H1 (cell line): ENCODE measurements around the gene SMYD3. TPM values are rescaled to one million over a fixed set of nuclear protein-coding genes. Genes with fewer than 3 reads are reported as not detected.

Experiments used
- CTCF ChIA-PET: fragments of 300-600 bp; sonication (Branson Sonifier 250); formaldehyde crosslinking; loops from one replicate; lab custom pipeline; 2021; ENCODE audit not compliant: partially characterized antibody; lab: Charles Lee
- POLR2A ChIA-PET: fragments of 300-600 bp; sonication (Branson Sonifier 250); formaldehyde crosslinking; loops from one replicate; lab custom pipeline; 2021; ENCODE audit warnings: inconsistent platforms; ENCODE audit not compliant: partially characterized antibody; lab: Charles Lee
- DNase-seq, 2 experiments: peaks; one replicate each; pipeline versions ENCODE4 v3.0.0 to v3.0.0-alpha.2; 2010 to 2022; ENCODE audit warnings: low spot score in 2 of 2, low read depth in 1 of 2, mixed read lengths in 1 of 2
- FAIRE-seq: peaks from 2 replicates; lab custom pipeline; 2011; peaks lifted over from hg19 to GRCh38; lab: Jason Lieb, UNC
- H2AFZ ChIP-seq: 2 replicates; pipeline ENCODE4 v1.8.1; 2012; ENCODE audit warnings: low read length, inconsistent platforms
- H2AK5ac ChIP-seq: 2 replicates; pipeline ENCODE4 v1.6.1; 2013; ENCODE audit warnings: low read depth, low read length
- H2BK120ac ChIP-seq: replicated peaks from 2 replicates; pipeline ENCODE3; 2013; ENCODE audit warnings: low read depth, low read length, inconsistent platforms
- H2BK12ac ChIP-seq: 2 replicates; pipeline ENCODE4 v1.6.1; 2013; ENCODE audit warnings: low read depth, low read length
- H2BK15ac ChIP-seq: 2 replicates; pipeline ENCODE4 v1.6.1; 2013; ENCODE audit warnings: low read length
- H2BK20ac ChIP-seq: 2 replicates; pipeline ENCODE4 v1.6.1; 2013; ENCODE audit warnings: low read length
- H2BK5ac ChIP-seq: 2 replicates; pipeline ENCODE4 v1.6.1; 2013; ENCODE audit warnings: low read depth, low read length
- H3K14ac ChIP-seq: 2 replicates; pipeline ENCODE4 v1.6.1; 2013; ENCODE audit warnings: inconsistent platforms; ENCODE audit not compliant: insufficient read length
- H3K18ac ChIP-seq: 2 replicates; pipeline ENCODE4 v1.6.1; 2013; ENCODE audit warnings: low read length; ENCODE audit errors: extremely low read depth
- H3K23ac ChIP-seq: 2 replicates; pipeline ENCODE4 v1.6.1; 2013; ENCODE audit warnings: inconsistent platforms; ENCODE audit not compliant: insufficient read length
- H3K23me2 ChIP-seq: 2 replicates; pipeline ENCODE4 v1.6.1; 2013; ENCODE audit warnings: low read depth, low read length
- H3K27ac ChIP-seq: 2 replicates; pipeline ENCODE4 v1.6.1; 2011; ENCODE audit warnings: low read depth, low read length, inconsistent platforms
- H3K27me3 ChIP-seq, 4 experiments: replicated peaks in 1 of 4; 1 replicate in 1 of 4; 2 replicates in 3 of 4; pipeline versions ENCODE4 v1.6.1 to v1.8.1; 2011 to 2013; ENCODE audit warnings: low read length in 3 of 4, mild to moderate bottlenecking in 3 of 4, inconsistent platforms in 2 of 4, mixed read lengths in 2 of 4, moderate library complexity in 1 of 4; ENCODE audit not compliant: control insufficient read depth in 3 of 4, insufficient read depth in 3 of 4; ENCODE audit errors: extremely low read depth in 1 of 4
- H3K36me3 ChIP-seq, 4 experiments: 2 replicates each; pipeline versions ENCODE4 v1.6.1 to v1.8.1; 2011 to 2013; ENCODE audit warnings: mild to moderate bottlenecking in 4 of 4, low read length in 3 of 4, moderate library complexity in 2 of 4, control low read depth in 1 of 4, inconsistent platforms in 1 of 4; ENCODE audit not compliant: insufficient read depth in 4 of 4, control insufficient read depth in 2 of 4
- H3K4ac ChIP-seq: replicated peaks from 2 replicates; pipeline ENCODE3; 2013; ENCODE audit warnings: low read length, low read depth, mixed read lengths, inconsistent platforms; ENCODE audit not compliant: insufficient read length
- H3K4me1 ChIP-seq, 4 experiments: replicated peaks in 1 of 4; 1 replicate in 1 of 4; 2 replicates in 3 of 4; pipeline versions ENCODE4 v1.6.1 to v1.8.1; 2011 to 2013; ENCODE audit warnings: low read length in 3 of 4, inconsistent platforms in 2 of 4, mixed read lengths in 1 of 4; ENCODE audit not compliant: insufficient read depth in 4 of 4, control insufficient read depth in 3 of 4
- H3K4me2 ChIP-seq, 2 experiments: 2 replicates each; pipeline versions ENCODE4 v1.6.1 to v1.8.1; 2011 to 2013; ENCODE audit warnings: low read depth in 2 of 2, low read length in 2 of 2, control low read depth in 1 of 2, inconsistent platforms in 1 of 2, mild to moderate bottlenecking in 1 of 2; ENCODE audit not compliant: insufficient read depth in 1 of 2
- H3K4me3 ChIP-seq, 4 experiments: fragments of 200-600, 300-600 bp in 1 of 4; sonication (generic), shearing (Covaris generic), sonication (Bioruptor Twin) in 1 of 4; 2 replicates each; pipeline versions ENCODE4 v1.5.1 to v1.8.1; 2011 to 2016; ENCODE audit warnings: low read length in 4 of 4, low read depth in 3 of 4, control low read depth in 2 of 4, inconsistent platforms in 2 of 4, mild to moderate bottlenecking in 2 of 4, mixed read lengths in 1 of 4, moderate library complexity in 1 of 4; ENCODE audit not compliant: insufficient read depth in 2 of 4; ENCODE audit errors: extremely low read depth in 1 of 4
- H3K56ac ChIP-seq: replicated peaks from 2 replicates; pipeline ENCODE3; 2013; ENCODE audit warnings: low read depth, mild to moderate bottlenecking, mixed read lengths, low read length, inconsistent platforms; ENCODE audit not compliant: insufficient read length
- H3K79me1 ChIP-seq: 2 replicates; pipeline ENCODE4 v1.6.1; 2013; ENCODE audit warnings: low read depth, low read length, control low read depth
- H3K79me2 ChIP-seq, 2 experiments: 2 replicates each; pipeline versions ENCODE4 v1.6.1 to v1.8.1; 2012 to 2013; ENCODE audit warnings: low read length in 2 of 2, mild to moderate bottlenecking in 2 of 2, inconsistent platforms in 1 of 2; ENCODE audit not compliant: insufficient read depth in 2 of 2, control insufficient read depth in 1 of 2
- H3K9ac ChIP-seq, 4 experiments: replicated peaks in 1 of 4; 1 replicate in 1 of 4; 2 replicates in 3 of 4; pipeline versions ENCODE4 v1.6.1 to v1.8.1; 2011 to 2013; ENCODE audit warnings: low read depth in 3 of 4, low read length in 3 of 4, control low read depth in 2 of 4, mild to moderate bottlenecking in 2 of 4, moderate library complexity in 2 of 4, inconsistent platforms in 1 of 4; ENCODE audit errors: extremely low read depth in 1 of 4
- H3K9me3 ChIP-seq, 2 experiments: 2 replicates each; pipeline versions ENCODE4 v1.6.1 to v1.8.1; 2012 to 2013; ENCODE audit warnings: mild to moderate bottlenecking in 2 of 2, moderate library complexity in 2 of 2, control low read depth in 1 of 2, inconsistent platforms in 1 of 2, low read depth in 1 of 2, low read length in 1 of 2, mixed read lengths in 1 of 2; ENCODE audit not compliant: insufficient read depth in 2 of 2
- H4K20me1 ChIP-seq, 2 experiments: replicated peaks in 1 of 2; 2 replicates each; pipeline versions ENCODE3 to v1.8.1; 2011 to 2013; ENCODE audit warnings: inconsistent platforms in 2 of 2, low read length in 2 of 2, mild to moderate bottlenecking in 1 of 2; ENCODE audit not compliant: insufficient read depth in 2 of 2, control insufficient read depth in 1 of 2
- H4K5ac ChIP-seq: 2 replicates; pipeline ENCODE4 v1.6.1; 2013; ENCODE audit warnings: low read length, low read depth, mixed read lengths, inconsistent platforms; ENCODE audit not compliant: insufficient read length
- H4K8ac ChIP-seq: 2 replicates; pipeline ENCODE4 v1.8.0; 2013; ENCODE audit warnings: mild to moderate bottlenecking, moderate library complexity, low read length, inconsistent platforms; ENCODE audit not compliant: insufficient read depth; ENCODE audit errors: extremely low read depth
- H4K91ac ChIP-seq: replicated peaks from 2 replicates; pipeline ENCODE3; 2013; ENCODE audit warnings: low read length, mixed read lengths, inconsistent platforms; ENCODE audit not compliant: insufficient read length
- ATF3 ChIP-seq: IDR thresholded peaks from 2 replicates; pipeline ENCODE4 v1.6.1; 2011; ENCODE audit warnings: low read depth, mild to moderate bottlenecking, low read length; ENCODE audit not compliant: insufficient read depth
- BACH1 ChIP-seq: IDR thresholded peaks from 2 replicates; pipeline ENCODE4 v1.6.1; 2012; ENCODE audit warnings: low read length, improper control_type of control experiment
- CBX5 ChIP-seq: fragments of 300-800, 300-1000 bp; sonication (generic); IDR thresholded peaks from 2 replicates; pipeline ENCODE4 v1.7.1; 2016; ENCODE audit warnings: antibody characterized with exemption, low read length, low read depth
- CTBP2 ChIP-seq: IDR thresholded peaks from 2 replicates; pipeline ENCODE4 v1.7.0; 2011; ENCODE audit warnings: borderline replicate concordance, mild to moderate bottlenecking, moderate library complexity, mixed read lengths, low read length; ENCODE audit not compliant: insufficient read depth, insufficient read length
- E2F6 ChIP-seq: IDR thresholded peaks from 2 replicates; pipeline ENCODE4 v1.6.1; 2012; ENCODE audit warnings: inconsistent platforms
- GTF2F1 ChIP-seq: IDR thresholded peaks from 2 replicates; pipeline ENCODE4 v1.6.1; 2012; ENCODE audit warnings: low read depth, low read length, improper control_type of control experiment, borderline replicate concordance
- HDAC6 ChIP-seq: IDR thresholded peaks from one replicate; pipeline ENCODE4 v1.7.1; 2012; ENCODE audit warnings: low read depth, mild to moderate bottlenecking, inconsistent platforms, low read length, moderate library complexity
- POLR2A ChIP-seq, 2 experiments: IDR thresholded peaks; 1 replicate in 1 of 2; 2 replicates in 1 of 2; pipeline ENCODE4 v1.6.1; 2011; ENCODE audit warnings: low read depth in 2 of 2, low read length in 2 of 2, mild to moderate bottlenecking in 2 of 2; ENCODE audit errors: control extremely low read depth in 1 of 2
- RBBP5 ChIP-seq: IDR thresholded peaks from 2 replicates; pipeline ENCODE4 v1.7.1; 2012; ENCODE audit warnings: low read depth, mild to moderate bottlenecking, inconsistent platforms, low read length, moderate library complexity, borderline replicate concordance
- SAP30 ChIP-seq: fragments of 300-600 bp; sonication (generic); IDR thresholded peaks from 2 replicates; pipeline ENCODE4 v1.7.1; 2012; ENCODE audit warnings: low read length, moderate library complexity, mild to moderate bottlenecking, inconsistent platforms; ENCODE audit not compliant: insufficient read depth, insufficient replicate concordance
- SUZ12 ChIP-seq: fragments of 200-600 bp; sonication (generic); IDR thresholded peaks from 2 replicates; pipeline ENCODE4 v1.6.1; 2012; ENCODE audit warnings: mild to moderate bottlenecking, inconsistent platforms, low read length, moderate library complexity, mixed read lengths
- TBP ChIP-seq: IDR thresholded peaks from 2 replicates; pipeline ENCODE4 v1.6.1; 2011; ENCODE audit warnings: low read depth, low read length, improper control_type of control experiment
- TEAD4 ChIP-seq: IDR thresholded peaks from 2 replicates; pipeline ENCODE4 v1.6.1; 2012; ENCODE audit warnings: low read depth, low read length, inconsistent platforms, mixed read lengths
- YY1 ChIP-seq: IDR thresholded peaks from 2 replicates; pipeline ENCODE4 v1.6.1; 2011; ENCODE audit warnings: low read depth, mild to moderate bottlenecking, low read length
- WGBS, 2 experiments: shearing (Covaris generic) in 1 of 2; methylation state at CpG; one replicate each; pipeline versions ENCODE4 v1.1.6 to v1.1.7; 2013 to 2015; ENCODE audit warnings: low lambda C conversion rate in 2 of 2, mixed read lengths in 2 of 2, inconsistent platforms in 1 of 2, low coverage in 1 of 2, missing lambda C conversion rate in 1 of 2; ENCODE audit not compliant: insufficient replicate concordance in 2 of 2, insufficient coverage in 1 of 2, insufficient read length in 1 of 2; ENCODE audit errors: extremely low coverage in 1 of 2, missing lambda C conversion rate in 1 of 2; 5-methylcytosine and 5-hydroxymethylcytosine counted together
- polyA plus RNA-seq, 7 experiments: library from polyadenylated mRNA; depleted of rRNA in 3 of 7; stranded (reverse) in 5 of 7; unstranded in 2 of 7; fragments of >200 nt in 5 of 7; fragments of 200-250 nt in 2 of 7; gene quantifications; 1 replicate in 5 of 7; 2 replicates in 1 of 7; 4 replicates in 1 of 7; pipeline versions ENCODE4 v1.2.1 to v1.2.3, GENCODE V29; 2011 to 2013; ENCODE audit warnings: missing spikeins in 2 of 7, mixed read lengths in 2 of 7
- total RNA-seq: library from RNA; stranded (reverse); fragmentation: NEBNext Ultra II Directional; extraction: Animal tissue kit (Norgen Biotek cat#: 25700); gene quantifications from 2 replicates; pipeline ENCODE4 v1.2.1, GENCODE V29; 2021

The SMYD3 gene
- total and polyA plus RNA-seq, 2 of the 8 experiments (the other 6 are each of a cell fraction or from before 2014, with no cell fraction given), result 17.3 to 25.4 TPM

- H2BK20ac ChIP-seq, result no peak overlapping the region
- no peak overlapping the region for H3K27ac ChIP-seq
- H2BK120ac ChIP-seq, result no peak overlapping the region
- no peak overlapping the region for H3K4me2 ChIP-seq
- no peaks in the 10 kb centered on the region for H3K23me2 ChIP-seq
- H3K18ac ChIP-seq, result no peak overlapping the region
- POLR2A ChIA-PET, result no interaction called here
- no peaks in the 10 kb centered on the region for H3K9me3 ChIP-seq
- no peak overlapping the region for H4K8ac ChIP-seq
- H3K4me1 ChIP-seq, result peaks cover 0 to 7% (median 2%) of the 10 kb centered on the region in 4 experiments; a peak in 4 of 7 replicates
- H3K9ac ChIP-seq, result no peak overlapping the region
- no peak overlapping the region for H3K4ac ChIP-seq
- no peaks in the 10 kb centered on the region for H3K79me2 ChIP-seq
- H2BK15ac ChIP-seq, result no peak overlapping the region
- CTCF ChIA-PET, result interaction anchor here (1.0 kb wide), 2 partner anchors 20 to 295 kb away, joined by 3 read pairs; no protein-coding TSS in a partner anchor
- 94% methylated on average over 5 of the region's 5 CpGs; no CpG with 5 or more reads in 1 of the 2 experiments for WGBS, 2 experiments
- TF ChIP-seq GTF2F1, result no peak
- no peak for TF ChIP-seq E2F6
- no peak for TF ChIP-seq SAP30
- no peak for TF ChIP-seq YY1
- TF ChIP-seq TBP, result no peak
- TF ChIP-seq CTBP2, result no peak
- no peak for TF ChIP-seq ATF3
- no peak for TF ChIP-seq TEAD4
- no peak for TF ChIP-seq RBBP5
- TF ChIP-seq SUZ12, result no peak
- TF ChIP-seq BACH1, result no peak
- no peak for TF ChIP-seq POLR2A (IDR thresholded peaks at IDR 0.05; ENCODE audit: control extremely low read depth in 1 of 2, low read depth in 2 of 2, low read length in 2 of 2)
- TF ChIP-seq CBX5, result no peak
- TF ChIP-seq HDAC6, result no peak
- no peaks in the 10 kb centered on the region for H3K36me3 ChIP-seq
- peak in 1 of 2 experiments; percentile 36 for DNase-seq
- H2BK5ac ChIP-seq, result no peak overlapping the region
- H4K5ac ChIP-seq, result no peak overlapping the region
- H3K79me1 ChIP-seq, result no peaks in the 10 kb centered on the region
- no peak overlapping the region for H3K23ac ChIP-seq
- H3K4me3 ChIP-seq, result no peak overlapping the region
- no peak overlapping the region for H2BK12ac ChIP-seq
- no peak overlapping the region for H3K56ac ChIP-seq
- no peak for FAIRE-seq
- no peak overlapping the region for H2AK5ac ChIP-seq
- no peak overlapping the region for H3K14ac ChIP-seq
- H2AFZ ChIP-seq, result no peak overlapping the region
- no peak overlapping the region for H4K91ac ChIP-seq
- H4K20me1 ChIP-seq, result no peaks in the 10 kb centered on the region
- H3K27me3 ChIP-seq, result no peaks in the 10 kb centered on the region; a peak in 2 of 7 replicates
These were observed 799.1 kb downstream of the SMYD3 start for GRCh38 chr1:245707941-245708340.
